Measurements from ENCODE around the gene BACH2. TPM values are rescaled to one million over a fixed set of nuclear protein-coding genes. Genes with fewer than 3 reads are reported as not detected.

The BACH2 gene
- total and polyA plus RNA-seq, 2 of the 8 experiments (the other 6 are each of a cell fraction or from before 2014, with no cell fraction given): 1.9 to 5.9 TPM

DNA sequence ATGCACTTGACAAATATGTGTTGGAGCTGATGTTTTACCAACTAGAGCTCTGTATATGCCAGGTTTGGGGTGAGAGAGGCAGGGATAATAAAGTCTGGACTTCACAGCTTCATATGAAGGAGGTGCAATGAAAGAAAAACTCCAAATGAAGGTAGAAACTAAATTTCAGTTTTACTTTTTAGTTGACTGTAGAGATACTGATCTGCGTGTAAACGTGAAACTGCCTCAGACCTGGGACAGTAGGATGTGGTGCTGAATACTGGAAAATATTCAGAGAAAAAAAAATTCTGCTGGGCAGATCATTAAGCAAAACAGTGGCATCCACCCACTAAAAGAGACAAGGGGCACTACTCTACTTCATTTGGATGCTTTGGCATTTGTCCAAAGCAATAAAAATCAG is 94.5 kb downstream of the BACH2 start:
- POLR2A ChIA-PET (ENCODE audit: partially characterized antibody): interaction anchor here (0.7 kb wide), 1 partner anchor 65 kb away, joined by 3 read pairs; no protein-coding TSS in a partner anchor
- H3K79me2 ChIP-seq (ENCODE audit: control insufficient read depth in 1 of 2, insufficient read depth in 2 of 2, low read length in 2 of 2): no peaks in the 10 kb centered on the region
- TF ChIP-seq RAD21 (IDR thresholded peaks at IDR 0.05 in 1 of 2, conservative IDR thresholded peaks at IDR 0.05 in 1 of 2; ENCODE audit: low read depth in 2 of 2, low read length in 2 of 2) (no peak), KDM1A (IDR thresholded peaks at IDR 0.05; ENCODE audit: borderline replicate concordance, low read length) (no peak), CBX8 (IDR thresholded peaks at IDR 0.05; ENCODE audit: borderline replicate concordance, low read depth, low read length) (no peak), SP2 (IDR thresholded peaks at IDR 0.05; ENCODE audit: low read length) (no peak), BRCA1 (IDR thresholded peaks at IDR 0.05; ENCODE audit: low read depth, low read length) (no peak), SUZ12 (IDR thresholded peaks at IDR 0.05; ENCODE audit: low read length) (no peak), CTBP2 (IDR thresholded peaks at IDR 0.05; ENCODE audit: borderline replicate concordance, insufficient read depth, insufficient read length, low read length) (no peak), RXRA (IDR thresholded peaks at IDR 0.05; ENCODE audit: insufficient read depth, low read depth, low read length) (no peak), EGR1 (IDR thresholded peaks at IDR 0.05; ENCODE audit: borderline replicate concordance, low read depth, low read length) (no peak), POLR2AphosphoS5 (IDR thresholded peaks at IDR 0.05; ENCODE audit: low read depth, low read length) (no peak), HDAC2 (IDR thresholded peaks at IDR 0.05; ENCODE audit: borderline replicate concordance in 1 of 2, low read depth in 2 of 2, low read length in 2 of 2) (no peak)
- TF ChIP-seq, protein P1, sequence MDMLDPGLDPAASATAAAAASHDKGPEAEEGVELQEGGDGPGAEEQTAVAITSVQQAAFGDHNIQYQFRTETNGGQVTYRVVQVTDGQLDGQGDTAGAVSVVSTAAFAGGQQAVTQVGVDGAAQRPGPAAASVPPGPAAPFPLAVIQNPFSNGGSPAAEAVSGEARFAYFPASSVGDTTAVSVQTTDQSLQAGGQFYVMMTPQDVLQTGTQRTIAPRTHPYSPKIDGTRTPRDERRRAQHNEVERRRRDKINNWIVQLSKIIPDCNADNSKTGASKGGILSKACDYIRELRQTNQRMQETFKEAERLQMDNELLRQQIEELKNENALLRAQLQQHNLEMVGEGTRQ (IDR thresholded peaks at IDR 0.05; ENCODE audit: low read length): no peak

More for the DNA sequence above, 94.5 kb downstream of the BACH2 start:
- Histone ChIP-seq H3K9me3 (ENCODE audit: insufficient read depth in 2 of 2, low read depth in 1 of 2, low read length in 1 of 2) (peaks cover 16 to 17% of the 10 kb centered on the region in 2 experiments), H3K14ac (ENCODE audit: insufficient read length) (no peak overlapping the region), H4K8ac (ENCODE audit: extremely low read depth, insufficient read depth, low read length) (no peak overlapping the region), H3K56ac (replicated peaks; ENCODE audit: insufficient read length, low read depth, low read length) (no peak overlapping the region), H3K23ac (ENCODE audit: insufficient read length) (no peak overlapping the region), H3K23me2 (ENCODE audit: low read depth, low read length) (no peaks in the 10 kb centered on the region), H3K36me3 (ENCODE audit: control insufficient read depth in 2 of 4, insufficient read depth in 4 of 4, low read length in 3 of 4) (peaks cover 0 to 15% (median 0%) of the 10 kb centered on the region in 4 experiments; a peak in 4 of 8 replicates), H3K4me3 (ENCODE audit: extremely low read depth in 1 of 4, insufficient read depth in 2 of 4, low read depth in 3 of 4, low read length in 4 of 4) (no peak overlapping the region), H3K9ac (replicated peaks in 1 of 4; ENCODE audit: extremely low read depth in 1 of 4, low read depth in 3 of 4, low read length in 3 of 4) (no peak overlapping the region), H3K18ac (ENCODE audit: extremely low read depth, low read length) (no peak overlapping the region), H4K91ac (replicated peaks; ENCODE audit: insufficient read length, low read length) (no peak overlapping the region), H3K4me1 (replicated peaks in 1 of 4; ENCODE audit: control insufficient read depth in 3 of 4, insufficient read depth in 4 of 4, low read length in 3 of 4) (no peaks in the 10 kb centered on the region), H2BK5ac (ENCODE audit: low read depth, low read length) (no peak overlapping the region), H4K20me1 (replicated peaks in 1 of 2; ENCODE audit: control insufficient read depth in 1 of 2, insufficient read depth in 2 of 2, low read length in 2 of 2) (peaks cover 0 to 2% of the 10 kb centered on the region in 2 experiments), H2AK5ac (ENCODE audit: low read depth, low read length) (no peak overlapping the region), H2BK20ac (ENCODE audit: low read length) (no peak overlapping the region), H3K4ac (replicated peaks; ENCODE audit: insufficient read length, low read depth, low read length) (no peak overlapping the region), H3K4me2 (ENCODE audit: insufficient read depth in 1 of 2, low read depth in 2 of 2, low read length in 2 of 2) (no peak overlapping the region), H3K27me3 (replicated peaks in 1 of 4; ENCODE audit: control insufficient read depth in 3 of 4, extremely low read depth in 1 of 4, insufficient read depth in 3 of 4, low read length in 3 of 4) (no peaks in the 10 kb centered on the region), H2AFZ (ENCODE audit: low read length) (no peak overlapping the region), H2BK12ac (ENCODE audit: low read depth, low read length) (no peak overlapping the region), H2BK120ac (replicated peaks; ENCODE audit: low read depth, low read length) (no peak overlapping the region), H3K27ac (ENCODE audit: low read depth, low read length) (no peak overlapping the region), H2BK15ac (ENCODE audit: low read length) (no peak overlapping the region), H3K79me1 (ENCODE audit: low read depth, low read length) (no peaks in the 10 kb centered on the region), H4K5ac (ENCODE audit: insufficient read length, low read depth, low read length) (no peak overlapping the region)
- CTCF ChIA-PET (ENCODE audit: partially characterized antibody): interaction anchor here (0.8 to 1.7 kb wide), 5 partner anchors 9 to 84 kb away, joined by 3 to 7 read pairs (median 4); no protein-coding TSS in a partner anchor
- DNase-seq (ENCODE audit: low read depth in 1 of 2, low spot score in 2 of 2) (no peak), FAIRE-seq (no peak)
- 97% methylated on average over 2 of the region's 2 CpGs; no CpG with 5 or more reads in 1 of the 2 experiments for WGBS, 2 experiments (ENCODE audit: extremely low coverage in 1 of 2, insufficient coverage in 1 of 2, insufficient read length in 1 of 2, insufficient replicate concordance in 2 of 2, low coverage in 1 of 2, low lambda C conversion rate in 2 of 2, missing lambda C conversion rate in 1 of 2)
